Muscle of leg (tissue), 11 donors: Measurements from ENCODE around the gene DNAJC5. TPM values are rescaled to one million over a fixed set of nuclear protein-coding genes. Genes with fewer than 3 reads are reported as not detected.
"Not testable (repeated sequence)": the region's sequence is repeated elsewhere in the genome, so short reads cannot be mapped to it uniquely, and the experiment has no call there.

Experiments
- DNase-seq: peaks from one replicate; pipeline ENCODE4 v3.0.0; 2013
- H3K27ac ChIP-seq: one replicate; pipeline ENCODE4 v1.5.1; 2013; ENCODE audit warnings: mild to moderate bottlenecking, low read length, control low read depth
- H3K27me3 ChIP-seq: one replicate; pipeline ENCODE4 v1.6.1; 2013; ENCODE audit warnings: low read length; ENCODE audit not compliant: control insufficient read depth, insufficient read depth
- H3K36me3 ChIP-seq: one replicate; pipeline ENCODE4 v1.6.1; 2013; ENCODE audit warnings: low read length; ENCODE audit not compliant: control insufficient read depth, insufficient read depth
- H3K4me1 ChIP-seq: one replicate; pipeline ENCODE4 v1.6.1; 2013; ENCODE audit warnings: low read length; ENCODE audit not compliant: control insufficient read depth, insufficient read depth
- H3K4me3 ChIP-seq: one replicate; pipeline ENCODE4 v1.5.1; 2013; ENCODE audit warnings: low read length, control low read depth
- H3K9me3 ChIP-seq: replicated peaks from 2 replicates; pipeline ENCODE4 v1.6.1; 2013; ENCODE audit warnings: low read depth, low read length; ENCODE audit not compliant: control insufficient read depth
- WGBS: methylation state at CpG from one replicate; pipeline ENCODE4 v1.1.5; 2013; ENCODE audit warnings: missing lambda C conversion rate; ENCODE audit not compliant: insufficient coverage; 5-methylcytosine and 5-hydroxymethylcytosine counted together
- polyA plus RNA-seq, 8 donors: library from polyadenylated mRNA; unstranded; fragments of 120-200 nt; gene quantifications; one replicate each; pipeline versions ENCODE4 v1.2.1 to v1.2.3, GENCODE V29; 2013; ENCODE audit warnings: inconsistent platforms in 1 of 8, low replicate concordance in 1 of 8; ENCODE audit not compliant: insufficient read length in 8 of 8, insufficient read depth in 1 of 8
- total RNA-seq: library from RNA; stranded (reverse); fragments of 120-200 nt; gene quantifications from one replicate; pipeline ENCODE4 v1.2.4, GENCODE V29; 2013

The DNAJC5 gene
- total and polyA plus RNA-seq, 9 donors, result 26.8 to 37.9 (median 32.3) TPM

GRCh38 chr20:63853733-63854068, 41.2 kb upstream of the DNAJC5 start:
- H3K4me3 ChIP-seq, H3K27me3 ChIP-seq, DNase-seq, H3K9me3 ChIP-seq, H3K36me3 ChIP-seq: not testable (repeated sequence)
- Histone ChIP-seq H3K4me1 (peaks cover 59% of the 10 kb centered on the region), H3K27ac (peak overlapping the region; percentile 86)
- 51% methylated on average over 4 of the region's 4 CpGs for WGBS

GRCh38 chr20:63854069-63854765, 40.7 kb upstream of the DNAJC5 start:
- DNase-seq, result peak; percentile 77
- H3K4me3 ChIP-seq, result peak overlapping the region; percentile 21
- H3K9me3 ChIP-seq, result no peaks in the 10 kb centered on the region
- peak overlapping the region; percentile 86 for H3K27ac ChIP-seq
- peaks cover 64% of the 10 kb centered on the region for H3K4me1 ChIP-seq
- H3K27me3 ChIP-seq, result no peaks in the 10 kb centered on the region
- 10% methylated on average over 13 of the region's 17 CpGs for WGBS
- H3K36me3 ChIP-seq, result no peaks in the 10 kb centered on the region

DNA sequence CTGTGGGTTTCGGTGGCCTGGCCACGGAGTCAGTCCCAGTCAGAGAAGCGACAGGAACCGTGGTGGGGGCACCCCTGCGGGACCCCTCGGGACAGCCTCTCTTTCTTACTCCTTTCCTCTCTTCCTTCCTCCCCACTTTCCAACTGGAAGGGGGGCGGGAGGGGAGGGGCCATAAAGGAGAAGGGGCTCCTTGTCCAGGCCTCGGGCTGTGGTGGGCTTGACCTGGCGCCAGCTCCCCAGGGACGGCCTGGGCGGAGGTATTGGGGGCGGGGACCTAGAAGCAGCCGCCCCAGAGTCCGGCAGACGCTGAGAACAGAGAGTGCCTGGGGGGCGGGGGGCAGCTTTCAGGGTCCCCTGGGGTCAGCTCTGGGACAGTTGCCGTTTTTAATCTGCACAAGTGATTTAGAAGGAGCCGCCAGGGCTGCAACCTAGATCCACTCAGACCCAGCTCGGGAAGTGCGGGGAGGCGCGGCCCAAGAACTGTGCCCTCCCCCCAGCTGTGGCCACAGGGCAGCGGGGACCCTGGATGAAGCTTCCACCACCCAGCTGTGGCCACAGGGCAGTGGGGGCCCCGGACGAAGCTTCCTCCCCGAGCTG, 40.1 kb upstream of the DNAJC5 start:
- no peaks in the 10 kb centered on the region for H3K27me3 ChIP-seq
- peaks cover 69% of the 10 kb centered on the region for H3K4me1 ChIP-seq
- 4% methylated on average over 18 of the region's 26 CpGs for WGBS
- H3K27ac ChIP-seq, result peak overlapping the region; percentile 86
- H3K9me3 ChIP-seq, result no peaks in the 10 kb centered on the region
- DNase-seq, result peak; percentile 63
- peak overlapping the region; percentile 21 for H3K4me3 ChIP-seq
- no peaks in the 10 kb centered on the region for H3K36me3 ChIP-seq

GRCh38 chr20:63855363-63856097, 39.4 kb upstream of the DNAJC5 start:
- Histone ChIP-seq H3K4me3 (peak overlapping the region; percentile 21), H3K9me3 (no peaks in the 10 kb centered on the region), H3K4me1 (peaks cover 72% of the 10 kb centered on the region), H3K36me3 (no peaks in the 10 kb centered on the region), H3K27me3 (no peaks in the 10 kb centered on the region), H3K27ac (peak overlapping the region; percentile 86)
- 16% methylated on average over 25 of the region's 36 CpGs for WGBS
- no peak for DNase-seq

GRCh38 chr20:63856098-63856511, 38.8 kb upstream of the DNAJC5 start:
- Histone ChIP-seq H3K27ac (peak overlapping the region; percentile 51), H3K4me3 (no peak overlapping the region), H3K27me3 (no peaks in the 10 kb centered on the region), H3K36me3 (no peaks in the 10 kb centered on the region), H3K9me3 (no peaks in the 10 kb centered on the region), H3K4me1 (peaks cover 73% of the 10 kb centered on the region)
- no peak for DNase-seq
- WGBS, result 55% methylated on average over 19 of the region's 22 CpGs

- DNase-seq, result peak; percentile 84
- peaks cover 6% of the 10 kb centered on the region for H3K36me3 ChIP-seq
- peak overlapping the region; percentile 83 for H3K27ac ChIP-seq
- WGBS, result 7% methylated on average over 9 of the region's 14 CpGs
- peaks cover 68% of the 10 kb centered on the region for H3K4me1 ChIP-seq
- H3K4me3 ChIP-seq, result no peak overlapping the region
- H3K27me3 ChIP-seq, result no peaks in the 10 kb centered on the region
- no peaks in the 10 kb centered on the region for H3K9me3 ChIP-seq
Measured at GRCh38 chr20:63857764-63858392, 37.0 kb upstream of the DNAJC5 start.

- H3K4me3 ChIP-seq, result no peak overlapping the region
- DNase-seq, result peak; percentile 80
- peaks cover 11% of the 10 kb centered on the region for H3K36me3 ChIP-seq
- no peaks in the 10 kb centered on the region for H3K9me3 ChIP-seq
- 0% methylated on average over 2 of the region's 12 CpGs for WGBS
- peaks cover 69% of the 10 kb centered on the region for H3K4me1 ChIP-seq
- H3K27me3 ChIP-seq, result no peaks in the 10 kb centered on the region
- peak overlapping the region; percentile 83 for H3K27ac ChIP-seq
Measured at GRCh38 chr20:63858393-63859165, 36.3 kb upstream of the DNAJC5 start.

DNA sequence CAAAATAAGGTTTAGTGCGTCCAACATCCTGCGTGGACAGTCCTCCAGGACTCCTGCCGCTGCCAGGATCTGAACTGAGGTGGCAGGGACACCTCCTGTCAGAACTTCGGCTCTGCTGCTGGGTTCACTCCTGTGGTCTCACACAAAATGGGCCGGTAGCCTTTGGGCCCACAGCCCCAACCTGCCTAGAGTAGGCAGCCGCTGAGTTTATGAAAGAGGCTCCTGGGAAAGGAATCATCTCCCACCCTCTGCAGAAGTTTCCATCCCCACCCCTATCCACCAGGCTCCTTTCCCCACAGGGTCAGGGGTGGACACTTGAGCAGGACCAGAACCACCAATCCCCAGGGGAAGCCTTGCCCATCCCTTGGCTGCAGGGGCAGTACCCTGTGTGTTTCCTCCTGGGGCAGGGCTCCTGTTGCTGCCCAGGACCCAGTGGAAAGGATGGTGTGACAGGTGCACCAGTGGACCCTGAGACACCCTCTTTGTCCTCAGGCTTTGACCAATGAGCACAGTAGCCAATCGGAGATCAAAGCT, 35.7 kb upstream of the DNAJC5 start:
- 21% methylated on average over 4 of the region's 7 CpGs for WGBS
- Histone ChIP-seq H3K9me3 (no peaks in the 10 kb centered on the region), H3K27me3 (no peaks in the 10 kb centered on the region), H3K36me3 (peaks cover 11% of the 10 kb centered on the region), H3K27ac (peak overlapping the region; percentile 83), H3K4me3 (no peak overlapping the region), H3K4me1 (peaks cover 68% of the 10 kb centered on the region)
- DNase-seq, result no peak

GRCh38 chr20:63860325-63861051, 34.4 kb upstream of the DNAJC5 start:
- DNase-seq, result no peak
- peaks cover 61% of the 10 kb centered on the region for H3K4me1 ChIP-seq
- no peak overlapping the region for H3K27ac ChIP-seq
- peaks cover 11% of the 10 kb centered on the region for H3K36me3 ChIP-seq
- no peaks in the 10 kb centered on the region for H3K9me3 ChIP-seq
- 56% methylated on average over 15 of the region's 17 CpGs for WGBS
- no peak overlapping the region for H3K4me3 ChIP-seq
- H3K27me3 ChIP-seq, result no peaks in the 10 kb centered on the region
